GM12878 (cell line): ENCODE data around the gene TTF2. TPM values are rescaled to one million over a fixed set of nuclear protein-coding genes. Genes with fewer than 3 reads are reported as not detected.

ENCODE experiments used
- ATAC-seq: fragments of 200-7000 bp; cut with Tn5 transposase; 3 replicates; pipeline ENCODE4 v1.9.1; 2020; ENCODE audit warnings: mild to moderate bottlenecking, moderate library complexity
- BruUV-seq: library from RNA; stranded (reverse); fragments of 400-500 nt; replicated peaks from 2 replicates; lab custom pipeline; 2021; lab: Mats Ljungman, UMichigan
- CTCF ChIA-PET: fragments of 300-600 bp; sonication (Branson Sonifier 250); formaldehyde crosslinking; extraction: SDS; loops from one replicate; lab custom pipeline; 2021; ENCODE audit warnings: inconsistent platforms; lab: Yijun Ruan, JAX
- POLR2A ChIA-PET: fragments of 350-600 bp; formaldehyde crosslinking; extraction: SDS; loops from one replicate; lab custom pipeline; 2021; ENCODE audit warnings: inconsistent platforms; lab: Charles Lee
- RAD21 ChIA-PET: fragments of 300-600 bp; sonication (Branson Sonifier 250); formaldehyde crosslinking; loops from one replicate; lab custom pipeline; 2023; ENCODE audit warnings: antibody characterized with exemption; ENCODE audit not compliant: unreplicated experiment; lab: Charles Lee
- SMC1A ChIA-PET: fragments of 300-600 bp; sonication (Branson Sonifier 250); formaldehyde crosslinking; loops from one replicate; lab custom pipeline; 2023; ENCODE audit not compliant: unreplicated experiment, uncharacterized antibody; lab: Charles Lee
- DNase-seq: peaks from one replicate; pipeline ENCODE4 v3.0.0-alpha.2; 2011; ENCODE audit warnings: low read depth, low spot score
- FAIRE-seq: peaks from 3 replicates; lab custom pipeline; 2011; peaks lifted over from hg19 to GRCh38; lab: Jason Lieb, UNC
- H2AFZ ChIP-seq: 2 replicates; pipeline ENCODE4 v1.6.0; 2011; ENCODE audit warnings: low read depth, low read length, control low read depth; ENCODE audit not compliant: control insufficient read depth
- H3K27ac ChIP-seq: 2 replicates; pipeline ENCODE4 v1.5.1; 2011; ENCODE audit warnings: control low read depth; ENCODE audit not compliant: control insufficient read depth, insufficient read depth
- H3K27me3 ChIP-seq, 2 experiments: replicated peaks in 1 of 2; 2 replicates each; pipeline versions ENCODE4 v1.6.0 to v1.6.1; 2011; ENCODE audit warnings: low read length in 1 of 2; ENCODE audit not compliant: control insufficient read depth in 2 of 2, insufficient read depth in 2 of 2
- H3K36me3 ChIP-seq, 2 experiments: 2 replicates each; pipeline ENCODE4 v1.5.1; 2011; ENCODE audit warnings: low read length in 1 of 2; ENCODE audit not compliant: control insufficient read depth in 2 of 2, insufficient read depth in 2 of 2
- H3K4me1 ChIP-seq: 2 replicates; pipeline ENCODE4 v1.6.1; 2011; ENCODE audit warnings: mild to moderate bottlenecking, low read length, moderate library complexity, mixed read lengths; ENCODE audit not compliant: control insufficient read depth, insufficient read depth
- H3K4me2 ChIP-seq: 2 replicates; pipeline ENCODE4 v1.6.0; 2011; ENCODE audit warnings: control low read depth; ENCODE audit not compliant: control insufficient read depth, insufficient read depth
- H3K4me3 ChIP-seq: fragments of 200-600 bp; sonication (generic); 2 replicates; pipeline ENCODE4 v1.5.1; 2016
- H3K79me2 ChIP-seq: 2 replicates; pipeline ENCODE4 v1.6.0; 2011; ENCODE audit warnings: low read length; ENCODE audit not compliant: control insufficient read depth, insufficient read depth
- H3K9ac ChIP-seq: 2 replicates; pipeline ENCODE4 v1.8.0; 2011; ENCODE audit warnings: low read length, control low read depth, mixed read lengths; ENCODE audit not compliant: control insufficient read depth, insufficient read depth
- H3K9me3 ChIP-seq: replicated peaks from 3 replicates; pipeline ENCODE4 v1.5.1; 2011; ENCODE audit warnings: mild to moderate bottlenecking, low read length; ENCODE audit not compliant: control insufficient read depth, insufficient read depth
- H4K20me1 ChIP-seq: 2 replicates; pipeline ENCODE4 v1.6.0; 2011; ENCODE audit not compliant: control insufficient read depth, insufficient read depth
- ATF7 ChIP-seq: fragments of 450-650 bp; IDR thresholded peaks from 2 replicates; pipeline ENCODE4 v1.6.1; 2016; ENCODE audit warnings: low read depth, mild to moderate bottlenecking
- DPF2 ChIP-seq: fragments of 450-650 bp; IDR thresholded peaks from 2 replicates; pipeline ENCODE4 v1.6.1; 2017; ENCODE audit warnings: mild to moderate bottlenecking
- JUND ChIP-seq: IDR thresholded peaks from 2 replicates; pipeline ENCODE4 v1.6.1; 2012; ENCODE audit warnings: low read depth, mild to moderate bottlenecking, low read length, improper control_type of control experiment, moderate library complexity
- MTA3 ChIP-seq: IDR thresholded peaks from 2 replicates; pipeline ENCODE4 v1.6.1; 2012; ENCODE audit warnings: low read length, inconsistent platforms, borderline replicate concordance
- NBN ChIP-seq: fragments of 450-650 bp; IDR thresholded peaks from 2 replicates; pipeline ENCODE4 v1.6.1; 2016
- NFXL1 ChIP-seq: fragments of 450-650 bp; IDR thresholded peaks from 2 replicates; pipeline ENCODE4 v1.6.1; 2017; ENCODE audit warnings: antibody characterized with exemption, mild to moderate bottlenecking, borderline replicate concordance
- POLR2AphosphoS2 ChIP-seq: IDR thresholded peaks from 2 replicates; pipeline ENCODE4 v1.6.1; 2011; ENCODE audit warnings: low read depth, mild to moderate bottlenecking, low read length, improper control_type of control experiment, moderate library complexity
- RFX5 ChIP-seq: IDR thresholded peaks from 2 replicates; pipeline ENCODE4 v1.6.1; 2011; ENCODE audit warnings: low read depth, low read length, improper control_type of control experiment
- SIX5 ChIP-seq: IDR thresholded peaks from 2 replicates; pipeline ENCODE4 v1.6.1; 2011; ENCODE audit warnings: mild to moderate bottlenecking, low read depth, low read length, moderate library complexity; ENCODE audit not compliant: severe bottlenecking
- SMARCA5 ChIP-seq: fragments of 450-650 bp; IDR thresholded peaks from 2 replicates; pipeline ENCODE4 v1.6.1; 2017; ENCODE audit warnings: mild to moderate bottlenecking
- STAT1 ChIP-seq: fragments of 450-650 bp; conservative IDR thresholded peaks from 2 replicates; pipeline ENCODE4 v1.6.1; 2014; ENCODE audit warnings: antibody characterized with exemption, mild to moderate bottlenecking
- STAT3 ChIP-seq: IDR thresholded peaks from 2 replicates; pipeline ENCODE4 v1.6.1; 2011; ENCODE audit warnings: low read depth, low read length, improper control_type of control experiment
- SUZ12 ChIP-seq: fragments of 200-600 bp; sonication (generic); IDR thresholded peaks from one replicate; pipeline ENCODE4 v1.6.1; 2018; ENCODE audit warnings: antibody characterized with exemption, mild to moderate bottlenecking; ENCODE audit not compliant: unreplicated experiment
- YY1 ChIP-seq: IDR thresholded peaks from 2 replicates; pipeline ENCODE4 v1.6.1; 2011; ENCODE audit warnings: low read depth, mild to moderate bottlenecking, low read length
- ZBTB40 ChIP-seq: fragments of 450-650 bp; IDR thresholded peaks from 2 replicates; pipeline ENCODE4 v1.6.1; 2016; ENCODE audit warnings: mild to moderate bottlenecking, moderate library complexity, borderline replicate concordance
- WGBS: methylation state at CpG from one replicate; pipeline ENCODE4 v1.1.6; 2016; ENCODE audit warnings: low lambda C conversion rate; ENCODE audit not compliant: insufficient replicate concordance, insufficient coverage; ENCODE audit errors: missing lambda C conversion rate; 5-methylcytosine and 5-hydroxymethylcytosine counted together
- in situ Hi-C: fragments of 300-500 bp; cut with MboI; formaldehyde crosslinking; loops from 9 replicates; pipeline ENCODE4 v1.14.3; 2018; ENCODE audit warnings: mixed read lengths
- intact Hi-C: fragments of 100-400 bp; cut with micrococcal nuclease; formaldehyde crosslinking; loops from one replicate; pipeline ENCODE4 v1.14.2; 2022; ENCODE audit not compliant: unreplicated experiment
- polyA plus RNA-seq, 11 experiments: library from polyadenylated mRNA; depleted of rRNA in 4 of 11; unstranded in 6 of 11; stranded (reverse) in 5 of 11; fragments of >200 nt; fragmentation: Nextera tagmentation in 4 of 11; fragmentation: Illumina TruSeq in 1 of 11; extraction: Ambion mirVana in 4 of 11; extraction: Trizol in 1 of 11; gene quantifications; 1 replicate in 1 of 11; 2 replicates in 10 of 11; pipeline versions ENCODE4 v1.2.1 to v1.2.3, GENCODE V29; 2011 to 2016; ENCODE audit warnings: inconsistent platforms in 2 of 11, missing spikeins in 2 of 11, low read depth in 1 of 11
- total RNA-seq, 4 experiments: library from RNA; depleted of rRNA in 3 of 4; stranded (reverse); fragments of >200 nt in 3 of 4; fragmentation: Illumina TruSeq in 1 of 4; extraction: Trizol in 1 of 4; gene quantifications; 2 replicates each; pipeline versions ENCODE4 v1.2.1 to v1.2.3, GENCODE V29; 2013 to 2021
- TF ChIP-seq, protein P1 (sequence below): IDR thresholded peaks from 2 replicates; pipeline ENCODE4 v1.6.1; 2012; ENCODE audit warnings: low read depth, low read length, improper control_type of control experiment
- TF ChIP-seq, protein P2 (sequence below): IDR thresholded peaks from 2 replicates; pipeline ENCODE4 v1.6.1; 2011; ENCODE audit warnings: borderline replicate concordance, low read depth, mild to moderate bottlenecking, moderate library complexity, mixed read lengths, low read length; ENCODE audit not compliant: insufficient read depth; ENCODE audit errors: extremely low read length

TTF2 gene
- total and polyA plus RNA-seq, 10 of the 15 experiments (the other 5 are each of a cell fraction or from before 2014, with no cell fraction given) = 17.7 to 134 (median 78.2) TPM

DNA sequence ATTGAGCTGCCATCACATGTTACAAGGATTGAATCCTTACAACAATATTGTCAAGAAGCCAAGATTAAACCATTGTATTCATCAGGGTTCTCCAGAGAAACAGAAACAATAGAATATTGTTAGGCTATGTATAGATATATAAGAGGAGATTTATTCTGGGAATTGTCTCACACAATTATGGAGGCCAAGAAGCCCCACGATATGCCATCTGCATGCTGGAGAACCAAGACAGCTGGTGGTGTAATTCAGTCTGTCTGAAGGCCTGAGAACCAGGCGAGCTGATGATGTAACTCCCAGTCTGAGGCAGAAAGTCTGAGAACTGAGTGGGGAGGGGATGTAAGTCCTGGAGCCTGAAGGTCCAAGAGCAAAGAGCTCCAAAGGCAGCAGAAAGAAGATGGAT is 14.5 kb upstream of the TTF2 start:
- no peaks in the 10 kb centered on the region for H3K36me3 ChIP-seq
- no peak overlapping the region for H2AFZ ChIP-seq
- no peak overlapping the region for H3K9ac ChIP-seq
- no peaks in the 10 kb centered on the region for H3K79me2 ChIP-seq
- ChIA-PET POLR2A (no interaction called here), SMC1A (interaction anchor here (0.6 to 1.8 kb wide), 11 partner anchors 8 to 1585 kb away, joined by 3 to 7 read pairs (median 3); no protein-coding TSS in a partner anchor), CTCF (interaction anchor here (0.8 to 1.7 kb wide), 4 partner anchors 18 to 321 kb away, joined by 3 to 5 read pairs (median 4); no protein-coding TSS in a partner anchor), RAD21 (interaction anchor here (1.7 kb wide), 1 partner anchor 62 kb away, joined by 3 read pairs; no protein-coding TSS in a partner anchor)
- H3K27ac ChIP-seq = no peak overlapping the region
- no peaks in the 10 kb centered on the region for H3K27me3 ChIP-seq
- no peaks in the 10 kb centered on the region for H3K4me1 ChIP-seq
- no peaks in the 10 kb centered on the region for H4K20me1 ChIP-seq
- H3K9me3 ChIP-seq = no peaks in the 10 kb centered on the region
- ATAC-seq (no peak), DNase-seq (no peak), FAIRE-seq (no peak)
- intact Hi-C loops (no loop called here), in situ Hi-C loops (no loop called here)
- TF ChIP-seq STAT3 (no peak), DPF2 (no peak), ZBTB40 (no peak), SUZ12 (no peak), POLR2AphosphoS2 (no peak), NFXL1 (no peak), MTA3 (no peak), YY1 (no peak), NBN (no peak), JUND (no peak), ATF7 (no peak), RFX5 (no peak), STAT1 (no peak), SIX5 (no peak), SMARCA5 (no peak)
- TF ChIP-seq, protein P1, sequence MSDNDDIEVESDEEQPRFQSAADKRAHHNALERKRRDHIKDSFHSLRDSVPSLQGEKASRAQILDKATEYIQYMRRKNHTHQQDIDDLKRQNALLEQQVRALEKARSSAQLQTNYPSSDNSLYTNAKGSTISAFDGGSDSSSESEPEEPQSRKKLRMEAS = no peak
- TF ChIP-seq, protein P2, sequence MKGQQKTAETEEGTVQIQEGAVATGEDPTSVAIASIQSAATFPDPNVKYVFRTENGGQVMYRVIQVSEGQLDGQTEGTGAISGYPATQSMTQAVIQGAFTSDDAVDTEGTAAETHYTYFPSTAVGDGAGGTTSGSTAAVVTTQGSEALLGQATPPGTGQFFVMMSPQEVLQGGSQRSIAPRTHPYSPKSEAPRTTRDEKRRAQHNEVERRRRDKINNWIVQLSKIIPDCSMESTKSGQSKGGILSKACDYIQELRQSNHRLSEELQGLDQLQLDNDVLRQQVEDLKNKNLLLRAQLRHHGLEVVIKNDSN = no peak
- no peak overlapping the region for H3K4me3 ChIP-seq
- 94% methylated on average over 2 of the region's 2 CpGs for WGBS
- H3K4me2 ChIP-seq = no peak overlapping the region
- BruUV-seq = no TSS peak
